ENCODE data around the gene ZNF808.
A peak's percentile ranks its signal among the peaks of the same experiment; 100 is the strongest.
"Not testable (repeated sequence)": the region's sequence is repeated elsewhere in the genome, so short reads cannot be mapped to it uniquely, and the experiment has no call there.

The ZNF808 gene

GRCh38 chr19:52527134-52527955 is at the start of gene ZNF808:
Gene ZNF808, plus strand, starts transcription at chr19:52527668. Its CDS starts 15,617 bp downstream, at chr19:52543285.
- DNase-seq, result peak; percentile 98

GRCh38 chr19:52484111-52484743 is 43.2 kb upstream of the ZNF808 start:
- DNase-seq, result not testable (repeated sequence)

- DNase-seq, result not testable (repeated sequence)
These were observed 42.4 kb upstream of the ZNF808 start for GRCh38 chr19:52485064-52485463.

- not testable (repeated sequence) for DNase-seq
These were observed 41.8 kb upstream of the ZNF808 start for GRCh38 chr19:52485561-52486240.

- no peak for DNase-seq
These were observed 35.1 kb upstream of the ZNF808 start for GRCh38 chr19:52492201-52492993.

GRCh38 chr19:52492994-52493470 is 34.4 kb upstream of the ZNF808 start:
- no peak for DNase-seq

GRCh38 chr19:52494518-52494917 is 33.0 kb upstream of the ZNF808 start:
- DNase-seq, result no peak

GRCh38 chr19:52498571-52498970 is 28.9 kb upstream of the ZNF808 start:
- no peak for DNase-seq

GRCh38 chr19:52500474-52500873 is 27.0 kb upstream of the ZNF808 start:
- not testable (repeated sequence) for DNase-seq

- DNase-seq, result not testable (repeated sequence)
These were observed 26.5 kb upstream of the ZNF808 start for GRCh38 chr19:52500991-52501390.

- DNase-seq, result no peak
These were observed 20.2 kb upstream of the ZNF808 start for GRCh38 chr19:52507266-52507665.

- DNase-seq, result no peak
These were observed 11.3 kb upstream of the ZNF808 start for GRCh38 chr19:52516191-52516590.

- no peak for DNase-seq
These were observed 8.8 kb upstream of the ZNF808 start for GRCh38 chr19:52518646-52519045.

- not testable (repeated sequence) for DNase-seq
These were observed 8.3 kb upstream of the ZNF808 start for GRCh38 chr19:52519175-52519574.

- no peak for DNase-seq
These were observed 7.5 kb upstream of the ZNF808 start for GRCh38 chr19:52520013-52520412.

GRCh38 chr19:52522551-52522950 is 4.9 kb upstream of the ZNF808 start:
- no peak for DNase-seq

GRCh38 chr19:52524086-52524485 is 3.4 kb upstream of the ZNF808 start:
- DNase-seq, result no peak

- no peak for DNase-seq
These were observed 486 bp downstream of the ZNF808 start for GRCh38 chr19:52527956-52528351.

GRCh38 chr19:52532480-52532879 is 5.0 kb downstream of the ZNF808 start:
- no peak for DNase-seq

- DNase-seq, result no peak
These were observed 6.4 kb downstream of the ZNF808 start for GRCh38 chr19:52533901-52534300.

GRCh38 chr19:52535385-52535770 is 7.9 kb downstream of the ZNF808 start:
- DNase-seq, result not testable (repeated sequence)

GRCh38 chr19:52535771-52536447 is 8.4 kb downstream of the ZNF808 start:
- DNase-seq, result peak; percentile 89
